B cell (primary cell): Measurements from ENCODE around the gene TUBA3E.
A peak's percentile ranks its signal among the peaks of the same experiment; 100 is the strongest.
"Not testable (repeated sequence)": the region's sequence is repeated elsewhere in the genome, so short reads cannot be mapped to it uniquely, and the experiment has no call there.

Source experiments
- EZH2 ChIP-seq: IDR thresholded peaks from 2 replicates; pipeline ENCODE4 v1.6.1; 2012; ENCODE audit warnings: borderline replicate concordance, low read depth, mild to moderate bottlenecking, moderate library complexity, low read length; ENCODE audit not compliant: insufficient read depth, poor library complexity, severe bottlenecking
- TF ChIP-seq, protein P1 (sequence below): fragments of 200-600 bp; IDR thresholded peaks from one replicate; pipeline ENCODE4 v1.8.0; 2022; ENCODE audit warnings: antibody characterized with exemption, mild to moderate bottlenecking

DNA sequence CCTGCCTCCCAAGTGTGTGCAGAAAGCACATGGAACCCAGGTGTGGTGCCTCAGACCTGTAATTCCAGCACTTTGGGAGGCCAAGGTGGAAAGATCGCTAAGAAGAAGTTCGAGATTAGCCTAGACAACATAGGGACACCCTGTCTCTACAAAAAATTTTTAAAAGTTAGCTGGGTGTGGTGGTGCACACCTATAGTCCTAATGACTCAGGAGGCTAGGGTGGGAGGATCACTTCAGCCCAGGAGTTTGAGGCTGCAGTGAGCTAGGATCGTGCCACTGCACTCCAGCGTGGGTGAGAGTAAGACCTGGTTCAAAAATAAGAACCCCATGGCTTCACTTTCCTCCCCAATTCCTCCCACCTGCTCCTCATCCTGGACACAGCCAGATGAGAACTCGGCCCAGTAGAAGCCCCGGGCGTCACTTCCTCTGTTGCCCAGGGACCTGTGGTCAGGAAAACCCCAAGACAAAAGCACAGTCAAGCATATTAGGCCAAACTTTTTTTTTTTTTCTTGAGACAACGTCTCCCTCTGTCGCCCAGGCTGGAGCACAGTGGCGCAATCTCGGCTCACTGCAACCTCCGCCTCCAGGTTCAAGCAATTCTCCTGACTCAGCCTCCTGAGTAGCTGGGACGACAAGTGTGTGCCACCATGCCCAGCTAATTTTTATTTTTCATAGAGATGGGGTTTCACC is 40.3 kb downstream of the TUBA3E start:
- TF ChIP-seq, protein P1, sequence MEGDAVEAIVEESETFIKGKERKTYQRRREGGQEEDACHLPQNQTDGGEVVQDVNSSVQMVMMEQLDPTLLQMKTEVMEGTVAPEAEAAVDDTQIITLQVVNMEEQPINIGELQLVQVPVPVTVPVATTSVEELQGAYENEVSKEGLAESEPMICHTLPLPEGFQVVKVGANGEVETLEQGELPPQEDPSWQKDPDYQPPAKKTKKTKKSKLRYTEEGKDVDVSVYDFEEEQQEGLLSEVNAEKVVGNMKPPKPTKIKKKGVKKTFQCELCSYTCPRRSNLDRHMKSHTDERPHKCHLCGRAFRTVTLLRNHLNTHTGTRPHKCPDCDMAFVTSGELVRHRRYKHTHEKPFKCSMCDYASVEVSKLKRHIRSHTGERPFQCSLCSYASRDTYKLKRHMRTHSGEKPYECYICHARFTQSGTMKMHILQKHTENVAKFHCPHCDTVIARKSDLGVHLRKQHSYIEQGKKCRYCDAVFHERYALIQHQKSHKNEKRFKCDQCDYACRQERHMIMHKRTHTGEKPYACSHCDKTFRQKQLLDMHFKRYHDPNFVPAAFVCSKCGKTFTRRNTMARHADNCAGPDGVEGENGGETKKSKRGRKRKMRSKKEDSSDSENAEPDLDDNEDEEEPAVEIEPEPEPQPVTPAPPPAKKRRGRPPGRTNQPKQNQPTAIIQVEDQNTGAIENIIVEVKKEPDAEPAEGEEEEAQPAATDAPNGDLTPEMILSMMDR: peak; percentile 9
- TF ChIP-seq EZH2: not testable (repeated sequence)
